HG02763 (cell line): ENCODE measurements around the gene MPI.

Experiments
- ATAC-seq: cut with Tn5 transposase; IDR thresholded peaks from one replicate; pipeline ENCODE4 v1.9.1; 2021; ENCODE audit warnings: mild to moderate bottlenecking, moderate library complexity; ENCODE audit not compliant: unreplicated experiment

The MPI gene, protein sequence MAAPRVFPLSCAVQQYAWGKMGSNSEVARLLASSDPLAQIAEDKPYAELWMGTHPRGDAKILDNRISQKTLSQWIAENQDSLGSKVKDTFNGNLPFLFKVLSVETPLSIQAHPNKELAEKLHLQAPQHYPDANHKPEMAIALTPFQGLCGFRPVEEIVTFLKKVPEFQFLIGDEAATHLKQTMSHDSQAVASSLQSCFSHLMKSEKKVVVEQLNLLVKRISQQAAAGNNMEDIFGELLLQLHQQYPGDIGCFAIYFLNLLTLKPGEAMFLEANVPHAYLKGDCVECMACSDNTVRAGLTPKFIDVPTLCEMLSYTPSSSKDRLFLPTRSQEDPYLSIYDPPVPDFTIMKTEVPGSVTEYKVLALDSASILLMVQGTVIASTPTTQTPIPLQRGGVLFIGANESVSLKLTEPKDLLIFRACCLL

DNA sequence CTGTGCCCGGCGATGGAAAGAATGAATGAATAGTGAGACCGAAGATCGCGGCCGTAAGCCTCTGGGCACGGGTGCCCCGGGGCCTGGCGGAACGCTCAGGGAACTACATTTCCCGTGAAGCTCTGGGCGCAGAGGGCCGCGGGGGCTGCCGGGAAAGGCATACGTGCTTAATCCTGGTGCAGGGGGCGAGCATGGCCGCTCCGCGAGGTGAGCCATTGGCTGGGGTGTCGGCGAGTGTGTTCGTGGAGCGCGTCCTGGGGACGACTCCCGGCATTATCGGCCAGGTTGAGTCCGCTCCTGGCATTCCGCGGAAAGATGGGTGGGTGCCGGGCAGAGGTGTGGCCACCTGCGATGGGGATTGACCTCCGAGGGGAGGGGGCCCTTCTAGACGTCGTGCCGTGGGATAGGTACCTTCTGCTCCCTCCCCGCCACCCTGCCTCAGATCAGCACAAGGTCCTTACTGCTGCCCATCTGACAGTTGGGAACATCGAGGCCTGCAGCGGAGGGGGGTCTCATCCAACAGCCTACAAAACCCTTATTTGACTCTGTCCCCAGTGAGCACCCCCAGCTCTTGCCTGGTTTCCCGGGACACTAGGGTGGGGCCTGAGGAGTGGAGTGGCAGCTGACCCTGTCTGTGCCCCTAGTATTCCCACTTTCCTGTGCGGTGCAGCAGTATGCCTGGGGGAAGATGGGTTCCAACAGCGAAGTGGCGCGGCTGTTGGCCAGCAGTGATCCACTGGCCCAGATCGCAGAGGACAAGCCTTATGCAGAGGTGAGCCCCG lies at the start of gene MPI:
Gene MPI, plus strand, starts transcription at position 160 of the 782 bp plus-strand sequence. Its CDS starts 32 bp downstream, at position 192.
- peak; percentile 83 for ATAC-seq

DNA sequence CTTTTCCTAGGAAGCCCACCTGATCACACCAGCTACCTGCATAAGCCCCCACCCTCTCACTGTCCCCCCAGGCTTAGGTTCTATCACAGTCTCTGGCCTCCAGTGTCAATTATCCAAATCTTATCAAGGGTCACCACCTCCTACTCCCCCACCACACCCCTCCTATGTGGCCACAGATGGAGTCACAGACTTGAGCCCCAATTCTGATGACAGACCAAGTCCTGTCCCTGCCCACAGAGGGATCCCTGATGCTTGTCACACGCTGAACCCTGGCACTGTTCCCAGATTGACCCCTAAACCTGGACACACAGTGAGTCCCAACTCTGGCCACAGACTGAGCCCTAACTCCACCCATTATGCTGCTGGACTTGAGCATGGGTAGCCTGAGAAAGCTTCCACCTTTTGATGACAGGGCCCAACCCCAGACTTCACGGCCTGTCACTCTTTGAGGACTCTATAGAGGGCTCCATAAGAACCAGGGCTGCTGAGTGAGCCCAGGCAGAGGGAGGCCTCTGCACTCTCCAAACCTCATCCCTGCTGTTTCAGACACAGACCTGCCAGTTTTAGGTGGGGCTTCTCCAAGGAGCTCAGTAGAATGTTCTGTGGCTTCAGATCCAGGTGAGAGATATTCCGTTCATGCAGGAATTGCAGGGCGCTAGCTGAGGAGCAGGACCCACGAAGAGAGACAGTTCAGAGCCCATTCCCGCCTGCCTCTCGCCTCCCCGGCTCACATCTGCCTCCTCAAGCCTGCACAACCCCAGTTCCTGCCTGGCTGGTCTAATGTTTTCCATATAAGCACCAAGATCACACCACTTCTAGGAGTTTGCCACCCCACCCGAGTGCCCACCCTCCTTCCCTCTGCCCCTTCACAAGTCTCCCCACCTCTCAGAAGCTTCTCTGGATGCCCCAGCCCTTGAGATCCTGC lies 48.7 kb upstream of the MPI start:
- ATAC-seq, result no peak

DNA sequence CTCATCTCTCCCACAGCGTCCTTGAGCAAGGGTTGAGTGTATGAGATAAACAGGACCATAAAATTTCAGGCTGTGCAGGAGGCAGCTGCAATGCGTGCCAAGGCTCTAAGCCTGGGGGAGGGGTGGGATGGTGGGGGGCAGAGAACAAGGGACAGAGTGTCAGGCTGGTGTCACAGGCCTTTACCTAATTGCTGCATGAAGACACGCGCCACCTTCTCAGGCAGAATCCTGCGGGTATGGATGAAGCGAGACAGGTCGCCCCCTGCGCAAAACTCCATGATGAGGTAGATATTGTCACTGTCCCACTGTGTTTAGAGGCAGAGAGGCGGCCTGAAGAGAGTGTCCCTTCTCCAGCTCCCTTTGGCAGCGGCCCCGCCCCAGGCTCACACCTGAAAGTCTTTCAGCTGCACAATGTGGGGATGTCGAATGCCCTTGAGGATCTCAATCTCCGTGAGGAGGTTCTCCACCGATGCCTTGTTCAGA lies 47.9 kb upstream of the MPI start:
- no peak for ATAC-seq

- peak; percentile 80 for ATAC-seq
Measured at GRCh38 chr15:74842581-74843444, 47.0 kb upstream of the MPI start, which contains the start of gene ULK3. TSS of gene ULK3 (minus strand) at chr15:74843156. CDS start at chr15:74843105, 51 bp downstream.

DNA sequence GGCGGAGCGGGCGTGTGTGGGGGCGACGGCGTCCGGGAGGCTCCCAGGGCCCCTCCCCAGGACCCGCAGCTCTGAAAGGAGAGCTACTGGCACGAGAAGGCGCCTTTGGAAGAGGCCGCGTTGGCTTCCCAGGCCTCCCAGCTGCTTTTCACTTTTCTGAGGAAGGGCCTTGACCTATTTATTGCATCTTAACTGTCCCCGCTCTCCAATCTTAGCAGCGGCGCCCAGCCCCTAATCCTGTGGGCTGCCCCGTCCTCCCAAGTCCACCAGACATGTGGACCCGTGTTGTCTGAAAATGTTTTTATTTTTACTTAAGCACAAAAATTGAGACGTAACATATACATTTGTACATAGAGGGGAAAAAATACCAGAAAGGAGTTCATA lies 46.4 kb upstream of the MPI start:
- ATAC-seq, result no peak

GRCh38 chr15:74843891-74844299 lies 45.9 kb upstream of the MPI start:
- ATAC-seq, result no peak

GRCh38 chr15:74844319-74845207 lies 45.3 kb upstream of the MPI start:
- no peak for ATAC-seq

DNA sequence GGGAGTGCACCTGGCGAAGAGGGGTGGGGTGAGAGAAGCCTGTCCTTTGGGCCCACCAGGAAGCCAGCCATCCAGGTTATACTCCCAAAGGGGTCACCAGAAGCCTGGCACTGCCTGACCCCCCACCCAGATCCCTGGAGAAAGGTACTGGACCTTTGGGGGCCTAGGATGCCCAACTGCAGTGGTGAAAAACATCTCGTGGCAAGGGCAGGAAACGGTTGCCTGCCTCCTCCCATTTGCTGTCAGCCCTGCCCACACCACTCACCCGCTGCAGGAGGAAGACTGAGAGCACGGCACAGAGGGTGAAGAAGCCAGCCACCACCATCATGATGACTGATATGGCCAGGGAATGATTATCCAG lies 44.7 kb upstream of the MPI start:
- ATAC-seq, result no peak

DNA sequence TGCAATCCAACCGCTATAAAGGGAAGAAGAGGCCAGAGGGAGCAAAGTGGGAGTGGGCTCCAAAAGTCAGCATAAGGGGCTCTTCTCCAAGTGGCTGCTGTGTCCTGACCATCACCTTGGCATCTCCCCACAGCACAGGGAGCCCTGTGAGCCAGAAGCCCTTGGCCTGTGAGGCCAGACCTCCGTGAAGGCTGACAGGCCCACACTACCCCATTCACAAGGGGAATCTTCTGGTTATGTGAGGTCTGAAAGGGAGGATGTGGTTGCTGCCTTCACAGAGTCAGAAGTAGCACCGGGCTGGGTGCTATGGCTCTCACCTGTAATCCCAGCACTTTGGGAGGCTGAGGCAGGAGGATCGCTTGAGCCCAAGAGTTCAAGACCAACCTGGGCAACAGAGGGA lies 44.3 kb upstream of the MPI start:
- no peak for ATAC-seq

DNA sequence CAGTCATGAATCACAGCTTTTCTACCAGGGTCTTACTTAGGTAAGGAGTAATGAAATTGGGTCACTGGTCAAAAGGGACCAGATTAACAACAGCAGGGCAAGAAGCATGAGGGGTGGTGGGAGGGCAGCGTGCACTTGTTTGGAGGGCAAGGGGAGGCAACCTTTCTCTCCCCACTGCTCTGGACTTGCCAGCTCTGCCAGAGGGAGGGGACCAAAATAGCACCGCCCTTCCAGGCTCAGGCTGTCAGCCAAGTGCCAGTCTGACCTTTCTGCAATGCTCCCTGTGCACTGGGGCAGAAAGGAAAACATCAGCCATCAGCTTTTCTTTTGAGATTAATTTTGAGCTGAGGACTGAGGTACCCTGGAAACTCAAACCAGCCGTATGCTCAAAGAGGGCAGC lies 42.4 kb upstream of the MPI start:
- no peak for ATAC-seq

GRCh38 chr15:74850393-74850792 lies 39.4 kb upstream of the MPI start:
- ATAC-seq, result no peak

- ATAC-seq, result no peak
Measured at GRCh38 chr15:74851960-74852359, 37.9 kb upstream of the MPI start.

- no peak for ATAC-seq
Measured at GRCh38 chr15:74854453-74855022, 35.3 kb upstream of the MPI start.

DNA sequence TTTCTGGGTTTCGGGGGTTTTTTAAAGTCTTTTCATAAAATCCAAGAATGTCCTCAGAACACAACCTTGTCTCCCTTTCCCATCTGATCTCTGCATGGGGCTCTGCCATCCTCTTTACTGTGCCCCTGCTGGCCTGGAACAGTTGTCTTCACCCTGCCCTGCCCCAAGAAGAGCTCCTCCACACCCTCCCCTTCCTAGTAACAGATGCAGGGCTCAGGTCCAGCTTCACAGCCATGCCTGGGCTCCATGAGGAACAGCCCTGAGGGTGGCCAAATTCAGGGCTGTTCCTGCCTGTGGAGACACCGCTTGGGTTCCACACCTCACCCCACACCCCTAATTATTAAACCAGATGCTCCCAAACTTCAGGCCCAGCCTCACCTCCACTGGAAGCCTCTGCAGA lies 34.0 kb upstream of the MPI start:
- ATAC-seq, result no peak

- ATAC-seq, result no peak
Measured at GRCh38 chr15:74856537-74856936, 33.3 kb upstream of the MPI start.

GRCh38 chr15:74857082-74857655 lies 32.7 kb upstream of the MPI start:
- ATAC-seq, result peak; percentile 57

- ATAC-seq, result peak; percentile 6
Measured at GRCh38 chr15:74857671-74858368, 32.0 kb upstream of the MPI start.

DNA sequence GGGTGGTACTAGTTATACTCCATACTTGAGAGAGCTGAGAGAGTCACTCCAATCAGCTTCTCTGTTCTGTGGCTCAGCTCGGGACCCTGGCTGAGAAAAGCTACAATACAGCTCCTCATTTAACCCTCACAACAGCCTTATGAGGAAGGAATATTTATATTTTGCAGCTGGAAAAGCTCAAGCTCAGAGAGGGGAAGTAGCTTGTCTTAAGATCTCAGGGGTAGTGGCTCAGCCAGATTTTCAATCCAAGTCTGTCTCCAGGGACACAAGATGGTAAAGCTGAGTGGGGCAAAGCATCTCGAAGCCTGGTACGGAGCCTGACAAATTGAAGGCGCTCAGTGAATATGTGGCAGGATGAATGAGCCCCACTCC lies 31.5 kb upstream of the MPI start:
- ATAC-seq, result no peak
